Astrocyte (in vitro differentiated cells and primary cell): Measurements from ENCODE around the gene GRM7.

ENCODE experiments used
- EZH2 ChIP-seq: IDR thresholded peaks from 2 replicates; pipeline ENCODE4 v1.6.1; 2012; ENCODE audit warnings: mild to moderate bottlenecking, low read length, inconsistent platforms; ENCODE audit not compliant: insufficient read depth
- TF ChIP-seq, protein P1 (sequence below): IDR thresholded peaks from 2 replicates; pipeline ENCODE4 v1.5.1; 2011; ENCODE audit warnings: low read depth, mild to moderate bottlenecking, inconsistent platforms, low read length, moderate library complexity; ENCODE audit not compliant: insufficient read depth

DNA sequence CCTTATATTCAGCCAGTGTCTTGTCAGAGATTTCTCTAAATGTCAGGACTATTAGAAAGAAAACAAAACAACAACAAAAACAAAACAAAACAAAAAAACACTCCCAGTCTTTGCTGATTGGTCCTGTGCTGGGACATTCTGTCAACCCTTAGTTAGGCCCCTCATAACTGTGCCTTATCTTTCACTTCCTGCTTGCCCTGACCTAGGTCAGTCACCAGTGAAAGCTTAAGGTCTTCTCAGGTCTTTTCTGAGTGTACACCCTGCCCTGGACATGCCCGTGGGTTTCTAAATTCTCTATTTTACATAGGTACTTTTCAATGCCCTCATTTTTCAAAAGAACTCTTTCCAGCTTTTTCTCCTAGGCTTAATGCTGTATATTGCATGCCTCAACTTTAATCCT lies 454.1 kb downstream of the GRM7 start:
- TF ChIP-seq, protein P1, sequence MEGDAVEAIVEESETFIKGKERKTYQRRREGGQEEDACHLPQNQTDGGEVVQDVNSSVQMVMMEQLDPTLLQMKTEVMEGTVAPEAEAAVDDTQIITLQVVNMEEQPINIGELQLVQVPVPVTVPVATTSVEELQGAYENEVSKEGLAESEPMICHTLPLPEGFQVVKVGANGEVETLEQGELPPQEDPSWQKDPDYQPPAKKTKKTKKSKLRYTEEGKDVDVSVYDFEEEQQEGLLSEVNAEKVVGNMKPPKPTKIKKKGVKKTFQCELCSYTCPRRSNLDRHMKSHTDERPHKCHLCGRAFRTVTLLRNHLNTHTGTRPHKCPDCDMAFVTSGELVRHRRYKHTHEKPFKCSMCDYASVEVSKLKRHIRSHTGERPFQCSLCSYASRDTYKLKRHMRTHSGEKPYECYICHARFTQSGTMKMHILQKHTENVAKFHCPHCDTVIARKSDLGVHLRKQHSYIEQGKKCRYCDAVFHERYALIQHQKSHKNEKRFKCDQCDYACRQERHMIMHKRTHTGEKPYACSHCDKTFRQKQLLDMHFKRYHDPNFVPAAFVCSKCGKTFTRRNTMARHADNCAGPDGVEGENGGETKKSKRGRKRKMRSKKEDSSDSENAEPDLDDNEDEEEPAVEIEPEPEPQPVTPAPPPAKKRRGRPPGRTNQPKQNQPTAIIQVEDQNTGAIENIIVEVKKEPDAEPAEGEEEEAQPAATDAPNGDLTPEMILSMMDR = no peak
- TF ChIP-seq EZH2 = no peak
